GM18511 (cell line): ENCODE measurements around the gene OLFML2B.

Experiments
- ATAC-seq: cut with Tn5 transposase; IDR thresholded peaks from one replicate; pipeline ENCODE4 v1.9.1; 2021; ENCODE audit warnings: mild to moderate bottlenecking, moderate library complexity; ENCODE audit not compliant: unreplicated experiment

Gene OLFML2B

DNA sequence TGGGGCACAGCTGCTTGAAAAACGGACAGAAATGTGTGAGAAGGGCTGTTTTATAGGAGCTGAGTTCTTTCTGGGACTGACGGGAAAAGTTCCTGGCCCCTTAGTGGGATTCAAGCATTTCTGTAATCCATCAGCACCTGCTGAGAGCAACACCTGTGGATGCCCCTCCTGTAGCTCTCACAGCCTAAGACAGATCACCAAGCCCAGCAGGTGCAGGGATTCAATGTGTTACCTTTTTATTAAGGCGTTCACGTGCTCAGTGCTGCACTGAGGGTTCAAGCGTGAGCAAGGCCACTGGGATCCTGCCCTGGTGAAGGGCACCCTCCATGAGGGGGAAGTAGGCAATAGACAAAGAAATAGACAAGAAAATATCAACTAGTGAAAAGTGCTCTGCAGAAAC is 14.9 kb downstream of the OLFML2B start:
- no peak for ATAC-seq

DNA sequence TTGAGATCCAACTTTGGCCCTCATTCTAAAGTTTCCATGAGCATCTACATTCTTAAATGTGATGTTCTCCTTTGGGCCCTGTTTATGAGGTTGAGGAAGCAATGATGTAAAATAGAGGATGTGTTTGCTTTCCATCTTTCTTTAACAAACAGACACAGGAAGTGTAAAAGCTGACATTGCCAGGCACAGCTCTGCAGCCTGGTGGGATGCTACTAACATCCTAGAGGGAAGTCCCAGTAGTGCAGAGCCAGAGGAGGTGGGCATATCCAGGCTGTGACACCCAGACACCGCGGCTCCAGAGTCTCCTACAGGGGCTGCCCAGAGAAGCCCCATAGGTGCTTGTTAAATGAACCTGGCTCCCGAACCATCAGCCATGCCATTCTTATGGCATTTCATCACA is 16.2 kb downstream of the OLFML2B start:
- no peak for ATAC-seq

DNA sequence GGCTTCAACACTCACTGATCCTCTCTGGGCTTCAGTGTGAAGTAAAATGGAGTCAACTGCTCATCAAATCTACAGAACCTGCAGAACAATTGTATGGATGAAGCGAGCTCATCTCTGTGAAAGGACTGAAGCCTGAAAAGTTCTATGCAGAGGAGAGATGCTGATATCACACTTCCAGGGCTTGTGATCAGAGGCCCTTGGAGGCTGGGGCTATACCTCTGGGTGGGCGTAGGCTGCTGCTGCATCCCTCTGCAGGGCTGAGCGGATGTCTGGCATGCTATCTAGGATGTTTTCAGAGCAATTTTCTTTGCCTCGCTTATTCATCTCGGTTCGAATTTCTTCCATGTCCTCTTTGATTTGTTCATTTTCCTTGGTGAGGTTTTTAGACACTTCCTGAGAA is 17.6 kb downstream of the OLFML2B start:
- ATAC-seq: no peak

DNA sequence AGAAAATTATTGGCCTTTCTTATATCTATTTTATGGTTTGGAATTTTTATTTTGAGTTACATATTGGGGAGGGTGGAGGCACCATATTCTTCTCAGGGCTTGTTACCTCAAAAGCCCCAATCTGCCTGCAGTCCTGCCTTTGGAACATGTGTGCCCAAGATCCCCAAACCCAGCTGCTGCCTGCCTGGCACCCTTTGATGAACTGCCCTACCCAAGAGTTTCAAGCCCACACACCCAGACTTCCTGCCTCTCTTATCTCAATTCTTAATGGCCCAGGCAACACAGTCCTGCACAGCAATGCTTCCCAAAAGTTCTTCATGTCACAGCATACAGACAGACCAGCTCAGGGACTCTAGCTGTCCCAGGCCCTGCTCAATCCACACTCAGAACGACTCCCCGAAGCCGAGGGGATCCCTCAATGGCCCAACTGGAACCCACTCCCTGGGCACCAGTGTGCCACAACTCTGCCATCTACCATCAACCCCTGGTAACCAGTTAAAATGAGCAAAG is 19.2 kb downstream of the OLFML2B start:
- no peak for ATAC-seq

DNA sequence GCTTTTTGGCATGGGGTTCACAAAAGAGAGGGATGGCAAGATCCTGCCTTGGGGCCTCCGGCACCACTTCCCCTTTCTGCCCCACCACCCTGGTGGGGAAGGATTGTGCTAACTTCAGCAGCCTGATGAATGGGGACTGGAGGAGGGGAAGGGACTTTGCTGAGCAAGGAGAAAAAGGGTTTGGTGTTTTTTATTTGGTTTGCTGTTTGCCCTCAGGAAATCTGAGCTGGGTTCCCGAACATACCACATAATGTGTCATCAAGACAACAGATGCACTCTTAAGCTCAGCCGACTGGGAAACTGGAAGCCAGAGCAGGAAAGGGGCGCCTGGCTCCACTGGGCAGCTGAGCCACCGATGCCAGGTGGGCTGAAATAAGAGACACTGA is 19.8 kb downstream of the OLFML2B start:
- no peak for ATAC-seq

DNA sequence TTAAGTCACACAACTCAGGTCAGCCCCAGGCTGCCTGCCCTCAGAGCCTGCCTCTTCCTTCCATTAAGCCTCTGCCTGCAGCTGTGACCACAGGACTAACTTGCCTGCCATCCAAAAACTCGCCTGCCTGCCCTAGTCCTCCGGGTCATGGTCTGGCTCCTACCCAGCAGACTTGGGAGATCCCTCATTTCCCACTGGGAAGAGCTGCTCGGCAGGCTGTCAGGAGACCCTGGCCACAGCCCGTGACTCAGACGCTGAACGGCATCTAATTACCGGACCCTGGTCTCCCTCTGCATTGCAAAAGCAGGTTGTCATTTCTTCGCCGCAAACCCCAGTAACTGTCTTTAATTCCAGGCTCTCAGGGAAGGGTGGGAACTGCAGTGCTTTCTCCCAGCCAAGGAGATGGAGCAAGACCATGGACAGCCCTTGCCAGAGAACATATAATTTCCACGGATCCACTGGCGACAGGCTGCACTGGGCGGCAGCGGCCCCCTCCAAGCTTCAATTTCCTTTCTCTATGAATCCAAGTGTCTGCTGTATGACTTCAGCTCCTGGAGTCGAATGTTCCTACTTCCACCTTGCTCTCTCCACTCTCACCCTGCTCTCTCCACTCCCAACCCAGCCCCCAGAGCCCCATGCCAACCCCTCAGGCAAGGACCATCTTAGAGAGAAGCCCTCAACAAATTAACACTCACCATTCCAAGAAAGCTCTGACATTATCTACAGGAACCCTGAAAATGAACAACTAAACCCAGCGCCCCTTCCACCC is 20.4 kb downstream of the OLFML2B start:
- no peak for ATAC-seq

DNA sequence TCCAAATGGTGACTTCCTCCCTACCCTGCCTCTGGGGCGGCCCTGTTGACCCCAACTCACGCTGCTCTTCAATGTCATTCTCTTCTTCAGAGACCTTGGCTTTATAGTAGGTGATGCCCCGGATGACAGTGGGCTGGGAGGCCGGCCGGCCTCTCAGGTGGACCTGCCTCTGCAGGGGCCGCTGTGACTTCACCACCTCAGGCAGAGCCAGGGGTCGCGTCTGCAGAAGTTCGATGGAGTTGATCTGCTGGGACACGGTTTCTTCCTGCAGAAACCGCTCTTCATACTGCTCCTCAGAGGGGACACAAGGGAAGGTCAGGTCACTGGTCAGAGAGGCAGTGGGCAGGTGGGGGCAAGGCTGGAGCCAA is 23.6 kb downstream of the OLFML2B start:
- no peak for ATAC-seq

DNA sequence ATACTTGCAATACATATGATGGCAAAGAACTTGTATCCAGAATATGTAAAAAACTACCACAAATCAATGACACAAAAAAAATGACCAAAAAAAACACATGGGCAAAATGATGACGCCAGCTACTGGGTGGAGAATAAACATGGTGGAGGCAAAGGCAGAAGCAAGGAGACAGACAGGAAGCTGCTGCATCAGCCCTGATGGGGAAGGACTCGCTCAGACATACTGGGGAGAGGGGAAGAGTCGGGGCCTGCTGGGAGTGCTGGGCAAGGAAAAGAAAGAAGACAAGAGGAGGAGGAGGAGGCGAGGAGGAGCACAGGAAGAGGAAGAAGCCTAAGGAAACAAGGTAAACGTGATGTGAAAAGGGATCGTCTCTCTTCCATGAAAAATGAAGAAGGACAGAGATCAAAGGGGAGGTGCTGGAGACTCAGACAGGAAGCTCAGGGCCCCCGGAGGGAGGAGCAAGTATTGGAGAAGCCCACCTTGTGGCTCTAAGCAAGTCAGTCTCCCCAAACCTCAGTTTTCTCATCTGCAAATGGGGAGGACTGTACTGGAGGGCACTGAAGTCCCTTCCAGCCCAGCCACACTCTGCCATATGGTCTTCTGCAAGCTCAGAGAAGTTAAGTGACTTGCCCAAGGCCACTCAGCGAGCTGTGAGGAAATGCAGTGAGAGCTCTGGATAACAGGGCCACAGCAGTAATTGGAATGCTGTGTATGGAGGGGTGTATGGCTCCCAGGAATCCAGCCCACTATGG is 24.2 kb downstream of the OLFML2B start:
- no peak for ATAC-seq

DNA sequence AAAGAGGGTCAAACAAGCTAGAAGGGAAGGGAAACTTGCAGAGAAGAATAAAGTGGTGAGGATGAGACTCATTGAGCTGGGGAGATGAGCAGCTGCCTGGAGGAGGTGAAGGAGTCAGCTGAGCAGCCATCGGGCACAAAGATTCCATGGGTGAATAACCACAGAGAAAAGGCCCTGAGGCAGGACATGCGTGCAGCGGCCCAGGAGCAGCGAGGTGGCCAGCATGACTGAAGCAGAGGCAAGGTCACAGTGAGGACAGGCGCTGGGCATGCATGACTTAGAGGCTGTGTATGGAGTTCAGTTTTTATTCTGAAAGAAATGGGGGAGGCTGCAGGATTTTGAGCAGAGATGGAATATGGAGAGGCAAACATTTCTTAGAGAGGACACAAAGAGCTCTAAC is 24.9 kb downstream of the OLFML2B start:
- ATAC-seq: no peak

DNA sequence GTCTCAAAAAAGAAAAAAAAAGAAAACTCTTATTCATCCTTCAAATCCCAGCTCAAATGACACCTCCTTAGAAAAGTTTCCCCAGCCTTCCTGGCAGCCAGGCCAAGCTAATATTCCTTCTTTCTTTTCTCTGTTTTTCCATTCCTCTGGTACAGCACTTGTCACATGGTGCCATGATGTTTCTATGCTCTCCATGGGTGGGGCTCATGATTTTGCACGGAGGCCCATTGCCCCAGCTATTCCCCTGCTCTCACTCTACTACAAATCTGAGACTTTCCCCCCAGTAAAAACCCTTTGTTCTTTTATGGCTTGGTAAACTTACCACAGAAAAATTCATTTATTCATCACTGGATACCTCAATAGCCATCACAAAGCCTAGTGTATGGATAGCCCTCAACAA is 26.5 kb downstream of the OLFML2B start:
- ATAC-seq: no peak

DNA sequence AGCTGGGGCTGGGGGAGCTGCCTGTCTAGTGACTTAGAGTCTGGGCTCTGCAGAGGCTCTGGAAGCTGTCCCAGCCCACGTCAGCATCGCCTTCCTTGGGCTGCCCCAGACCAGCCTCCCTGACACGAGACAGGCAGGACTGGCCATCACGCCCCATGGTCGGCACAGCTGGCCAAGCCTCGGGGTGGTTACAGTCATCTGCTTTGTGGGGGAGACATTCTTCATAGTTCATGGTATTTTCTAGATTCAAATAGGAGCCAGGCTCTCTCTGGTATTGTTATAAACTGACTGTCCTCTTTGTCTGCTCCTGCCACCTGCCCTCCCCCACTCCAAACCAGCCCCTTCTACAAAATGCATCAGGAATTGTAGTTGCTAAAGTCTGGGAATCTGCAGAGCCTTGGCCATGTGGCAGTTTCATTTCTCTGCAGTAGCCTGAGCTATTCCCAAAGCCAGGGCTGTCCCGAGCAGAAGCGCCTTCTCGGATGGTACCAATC is 29.4 kb downstream of the OLFML2B start:
- ATAC-seq: no peak

DNA sequence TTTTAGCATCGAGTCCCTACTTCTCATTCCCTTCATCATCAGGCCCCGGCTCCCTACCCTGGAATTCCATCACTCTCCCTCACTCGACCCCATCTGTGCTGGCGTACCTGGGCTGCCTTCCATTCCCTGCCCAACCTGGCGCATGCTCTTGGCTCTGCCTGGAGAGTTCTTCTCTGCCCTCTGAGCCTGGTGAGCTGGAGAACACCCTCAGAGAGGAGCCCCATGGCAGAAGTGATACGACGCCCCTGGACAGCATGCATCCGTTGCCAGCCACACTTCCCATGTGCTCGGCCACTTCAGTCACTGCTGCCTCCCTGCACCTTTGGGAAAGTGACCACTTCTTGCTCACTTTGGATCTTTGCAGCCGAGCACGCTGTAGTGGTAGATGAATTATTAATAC is 30.1 kb downstream of the OLFML2B start:
- ATAC-seq: no peak

DNA sequence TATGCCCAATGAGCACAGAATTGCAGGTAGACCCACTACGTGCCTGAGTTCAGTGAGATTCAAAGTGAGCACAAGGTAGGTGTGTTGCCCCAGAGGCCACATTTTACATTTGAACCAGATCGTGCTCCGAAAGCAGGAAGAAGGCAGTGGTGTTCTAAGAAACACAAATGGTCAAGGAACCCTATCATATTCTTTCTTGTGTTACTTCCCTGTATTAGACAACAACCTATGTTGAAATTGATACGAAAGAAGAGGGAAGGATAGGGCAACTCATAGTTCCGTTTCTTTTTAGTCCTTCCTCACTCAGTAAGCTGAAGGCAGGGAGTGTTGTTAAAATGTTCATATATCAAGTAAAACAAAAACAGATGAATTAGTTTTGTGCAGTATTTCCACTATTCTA is 33.9 kb downstream of the OLFML2B start:
- no peak for ATAC-seq

DNA sequence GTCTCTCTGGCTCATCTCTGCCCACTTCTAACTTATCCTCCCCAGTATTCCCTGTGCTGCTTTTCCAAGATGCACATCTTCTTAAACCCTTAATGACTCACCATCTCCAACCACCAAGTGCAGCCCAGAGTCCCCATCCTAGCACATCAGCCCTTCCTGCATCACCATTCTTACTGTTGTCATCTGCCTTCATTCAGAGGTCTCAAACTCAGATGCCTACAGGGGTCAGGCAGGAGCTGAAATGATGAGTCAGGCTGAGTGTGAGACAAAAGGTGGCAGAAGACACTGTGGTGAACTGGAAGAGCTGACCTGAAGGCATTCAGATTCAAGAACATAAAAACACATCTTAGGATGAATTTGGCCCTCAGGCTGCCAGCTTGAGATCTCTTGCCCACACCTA is 34.6 kb downstream of the OLFML2B start:
- no peak for ATAC-seq

DNA sequence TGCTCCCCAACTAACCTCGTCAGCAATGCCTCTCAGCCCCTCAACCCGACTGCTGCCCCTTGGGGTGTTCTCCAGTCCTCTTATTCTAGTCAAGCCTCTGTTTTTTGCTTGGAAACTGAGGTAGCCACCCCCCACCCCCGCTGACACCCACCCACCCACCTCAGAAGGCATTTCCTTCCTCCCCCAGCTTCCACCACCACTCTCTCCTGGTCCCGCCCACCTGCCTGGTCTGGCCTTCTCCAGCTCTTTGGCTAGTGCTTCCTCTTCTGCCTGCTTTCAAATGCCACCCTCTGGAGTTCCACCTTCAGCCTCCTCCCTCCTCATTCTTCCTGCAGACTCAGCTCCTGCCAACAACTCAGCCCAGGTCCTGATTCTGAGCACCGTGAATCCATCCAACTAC is 35.3 kb downstream of the OLFML2B start:
- ATAC-seq: no peak

DNA sequence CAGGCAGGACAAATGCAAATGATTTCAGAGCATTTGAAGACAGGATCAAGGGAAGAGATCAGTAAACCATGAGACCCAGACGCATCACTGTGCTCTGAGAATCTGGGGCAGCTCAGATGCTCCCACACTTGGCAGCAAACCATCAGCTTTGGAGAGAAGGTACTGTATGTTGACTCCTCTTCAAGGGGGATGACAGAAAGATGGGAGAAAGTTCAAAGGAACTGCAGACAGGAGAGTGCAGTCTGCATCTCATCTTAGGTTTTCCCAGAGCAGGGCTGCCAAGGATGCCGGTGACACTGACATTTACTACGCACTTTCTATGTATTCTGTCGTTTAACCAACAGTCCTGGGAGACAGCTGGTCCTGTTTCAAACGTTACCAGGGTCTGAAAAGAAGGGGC is 35.8 kb downstream of the OLFML2B start:
- ATAC-seq: no peak

DNA sequence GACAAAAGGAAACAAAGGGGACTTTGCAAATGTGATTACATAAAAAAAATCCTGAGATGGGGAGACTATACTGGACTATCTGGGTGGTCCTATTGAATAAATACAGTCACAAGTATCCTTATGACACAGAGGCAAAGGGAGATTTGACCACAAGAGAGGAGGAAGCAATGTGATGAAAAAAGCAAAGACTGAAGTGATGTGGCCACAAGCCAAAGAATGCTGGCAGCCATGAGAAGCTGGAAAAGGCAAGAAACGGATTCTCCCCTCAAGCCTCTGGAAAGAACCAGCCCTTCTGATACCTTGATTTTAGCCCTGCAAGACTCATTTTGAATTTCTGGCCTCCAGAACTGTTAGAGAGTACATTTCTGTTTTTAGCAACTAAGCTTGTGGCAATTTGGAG is 36.4 kb downstream of the OLFML2B start:
- no peak for ATAC-seq

DNA sequence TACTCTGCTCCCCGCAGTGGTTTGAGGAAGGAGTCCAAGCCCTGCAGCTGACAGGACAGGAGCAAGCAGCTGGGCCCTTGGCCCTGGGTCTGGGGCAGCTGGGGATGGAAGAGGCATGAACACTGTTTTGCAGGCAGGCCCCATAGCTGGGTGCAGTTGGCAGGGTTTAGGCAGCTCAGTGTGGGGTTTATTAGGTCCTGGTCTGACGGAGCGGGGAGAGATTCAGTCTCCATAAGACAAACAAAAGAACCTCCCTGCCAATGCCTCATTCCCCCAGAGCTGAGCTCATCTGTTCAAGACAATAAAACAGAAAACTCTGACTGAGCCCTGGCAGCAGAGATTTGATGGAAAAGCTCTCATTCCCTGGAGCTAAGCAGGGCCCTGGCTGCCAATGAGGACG is 37.3 kb downstream of the OLFML2B start:
- no peak for ATAC-seq

DNA sequence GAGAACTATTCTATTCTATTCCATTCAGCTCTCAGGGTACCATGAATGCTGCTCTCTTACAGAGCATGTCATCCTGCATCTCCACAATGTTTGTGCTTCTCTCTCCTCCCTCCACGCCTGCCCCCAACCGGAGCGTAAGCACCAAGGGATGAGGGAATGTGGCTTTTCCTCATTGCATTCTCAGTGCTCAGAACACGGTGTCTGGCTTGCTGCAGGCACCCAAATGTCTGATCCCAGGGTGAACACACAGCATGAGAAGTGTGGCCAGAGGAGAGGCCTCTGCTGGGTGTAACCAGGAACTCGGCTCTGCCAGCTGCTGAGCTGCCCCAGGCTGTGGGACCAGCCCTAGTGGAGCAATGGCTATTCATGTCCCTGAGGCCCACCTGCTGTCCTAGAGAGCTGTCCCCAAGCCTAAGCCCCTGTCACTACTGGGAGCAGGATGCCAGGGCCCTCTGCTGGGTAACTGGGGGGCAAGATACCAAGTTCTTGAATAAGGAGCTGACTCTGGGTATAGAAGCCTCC is 38.3 kb downstream of the OLFML2B start:
- ATAC-seq: no peak

DNA sequence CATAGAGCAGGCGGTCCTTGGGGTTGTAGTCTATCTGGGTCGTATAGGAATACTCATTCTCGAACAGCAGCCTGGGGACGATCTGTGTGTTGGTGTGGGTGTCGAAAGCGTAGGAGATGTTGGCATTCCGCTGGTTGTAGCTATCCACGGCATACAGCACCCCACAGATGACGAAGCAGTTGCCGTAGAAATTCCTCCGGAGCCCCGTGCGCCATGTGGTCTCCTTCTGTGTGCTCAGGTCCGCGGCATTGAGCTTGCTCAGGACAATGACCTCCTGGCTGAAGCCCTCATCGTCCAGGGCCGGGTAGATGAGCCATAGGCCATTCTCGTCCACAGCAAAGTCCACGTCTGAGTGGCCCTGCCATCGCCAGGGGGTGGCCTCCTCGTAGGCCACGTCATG is 39.9 kb downstream of the OLFML2B start:
- ATAC-seq: no peak

DNA sequence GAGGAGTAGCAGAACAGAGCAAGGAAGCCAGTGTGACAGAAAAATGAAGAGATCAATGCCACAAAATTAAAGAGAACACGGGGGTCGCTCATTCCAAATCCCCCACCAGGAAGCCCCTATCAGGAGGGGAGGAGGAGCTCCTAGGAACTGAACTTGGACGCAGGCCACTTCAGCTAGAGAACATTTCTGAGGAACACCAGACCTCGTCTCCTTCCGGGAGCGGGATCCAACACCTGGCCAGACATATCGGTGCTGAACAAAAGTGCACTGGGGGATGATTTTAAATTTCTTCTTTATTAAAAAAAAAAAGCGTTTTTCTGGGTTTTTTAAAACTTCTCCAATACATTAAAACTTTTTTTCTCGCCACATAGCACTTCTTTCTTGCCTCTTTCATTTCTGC is 40.8 kb downstream of the OLFML2B start:
- ATAC-seq: no peak

DNA sequence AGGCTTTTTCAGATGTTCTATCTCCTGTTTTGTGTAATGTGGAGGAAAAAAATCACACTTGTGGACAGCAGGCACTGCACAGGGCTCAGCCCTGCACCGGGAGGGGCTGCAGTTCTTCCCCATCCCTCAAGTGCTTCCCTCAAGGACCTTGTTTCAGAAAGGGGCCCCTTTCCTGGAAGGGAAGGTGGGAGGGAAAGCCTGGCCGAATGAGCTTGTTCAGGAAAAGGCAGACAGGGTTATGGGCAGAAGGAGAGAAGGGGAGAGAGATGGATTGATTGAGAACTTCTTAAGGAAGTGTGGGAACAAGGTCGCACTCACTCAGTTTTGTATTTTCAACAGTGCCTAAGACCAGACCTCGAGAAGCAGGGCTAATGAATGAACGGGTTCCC is 41.2 kb downstream of the OLFML2B start:
- no peak for ATAC-seq
